NCI-H2107 (cell line): Measurements from ENCODE around the gene F2RL2.
"Not testable (repeated sequence)": the region's sequence is repeated elsewhere in the genome, so short reads cannot be mapped to it uniquely, and the experiment has no call there.

Experiments
- DNase-seq: peaks from one replicate; lab custom pipeline; 2025; lab: John Stamatoyannopoulos, UW

Gene F2RL2

GRCh38 chr5:76622076-76622475 is 1.1 kb downstream of the F2RL2 start:
- DNase-seq = no peak

GRCh38 chr5:76620166-76620565 is 3.0 kb downstream of the F2RL2 start:
- DNase-seq = no peak

DNA sequence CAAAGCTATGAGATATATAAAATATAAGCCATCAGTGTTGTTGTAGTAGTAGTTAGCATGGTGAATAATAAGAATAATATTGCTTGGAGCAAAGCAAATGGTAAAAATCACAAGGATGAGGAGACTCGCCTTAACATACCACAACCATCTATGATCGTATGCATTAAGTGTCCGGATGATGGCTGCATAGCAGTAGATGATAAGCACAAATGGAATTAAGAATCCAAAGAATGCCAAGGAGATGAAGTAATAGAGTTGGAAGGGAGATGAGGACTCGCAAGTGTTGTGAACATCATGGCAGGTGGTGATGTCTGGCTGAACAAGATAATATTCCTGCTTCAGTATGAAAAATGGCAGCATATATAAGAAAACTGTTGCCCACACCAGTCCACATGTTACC is 5.5 kb downstream of the F2RL2 start:
- no peak for DNase-seq

- no peak for DNase-seq
Measured at GRCh38 chr5:76617229-76617628, 6.0 kb downstream of the F2RL2 start.

DNA sequence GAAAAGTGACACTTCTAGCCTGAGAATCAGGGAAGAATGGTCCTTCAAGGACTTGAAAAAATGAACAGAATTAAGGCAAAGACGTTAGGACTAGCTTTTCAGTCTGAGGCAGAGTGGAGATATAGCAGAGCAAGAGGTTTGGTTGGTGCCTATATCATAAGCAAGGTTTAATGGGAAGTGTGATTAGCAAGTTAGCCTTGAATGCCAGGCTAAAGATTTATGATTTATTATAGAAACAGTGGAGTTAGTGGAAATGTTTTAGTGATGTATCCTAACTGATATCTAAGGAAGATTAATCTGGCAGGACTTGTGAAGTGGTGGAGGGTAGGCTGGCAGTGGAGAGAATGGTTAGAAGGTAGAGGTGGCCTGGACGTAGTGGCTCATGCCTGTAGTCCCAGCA is 7.0 kb downstream of the F2RL2 start:
- no peak for DNase-seq

GRCh38 chr5:76615759-76616158 is 7.4 kb downstream of the F2RL2 start:
- DNase-seq = no peak

DNA sequence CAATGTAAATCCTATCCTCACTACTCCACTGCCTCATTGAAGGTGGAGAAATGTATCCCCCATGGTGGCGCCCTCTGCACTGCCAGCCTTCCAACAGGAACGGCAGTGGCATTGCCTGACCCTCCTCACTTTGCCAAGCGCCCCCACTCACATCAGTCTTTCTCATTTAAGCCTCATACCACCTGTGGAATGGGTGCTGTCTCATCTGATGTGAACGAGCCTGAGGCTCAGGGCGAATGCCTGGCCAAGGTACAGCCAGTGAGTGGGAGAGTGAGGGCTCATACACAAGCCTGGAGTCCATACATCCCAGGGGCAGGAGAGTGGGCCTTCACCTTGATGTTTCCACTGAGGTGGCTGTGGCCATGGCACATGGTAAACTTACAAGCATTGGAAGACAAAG is 10.3 kb downstream of the F2RL2 start:
- DNase-seq = no peak

- no peak for DNase-seq
Measured at GRCh38 chr5:76610196-76610595, 13.0 kb downstream of the F2RL2 start.

- no peak for DNase-seq
Measured at GRCh38 chr5:76608833-76609232, 14.4 kb downstream of the F2RL2 start.

- no peak for DNase-seq
Measured at GRCh38 chr5:76607353-76607871, 15.8 kb downstream of the F2RL2 start.

DNA sequence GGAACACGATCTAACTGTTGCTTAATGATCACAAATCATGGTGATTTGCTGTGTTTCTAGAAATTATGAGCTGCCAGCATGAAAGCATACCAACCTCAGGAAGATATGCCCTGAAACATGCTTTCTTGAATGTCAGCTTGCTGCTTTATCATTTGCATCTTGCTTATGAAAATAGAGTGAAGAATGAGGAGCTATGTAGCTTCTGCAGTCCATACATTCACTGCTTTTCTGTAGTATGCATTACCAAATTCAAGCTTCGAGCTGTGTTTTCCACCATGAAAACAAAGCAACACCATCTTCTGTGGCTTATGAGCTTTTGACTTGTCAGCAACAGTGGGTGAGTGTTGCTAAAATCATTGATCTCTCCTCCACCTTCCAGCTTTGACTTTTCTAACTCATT is 16.5 kb downstream of the F2RL2 start:
- no peak for DNase-seq

- DNase-seq = no peak
Measured at GRCh38 chr5:76604838-76605237, 18.4 kb downstream of the F2RL2 start.

DNA sequence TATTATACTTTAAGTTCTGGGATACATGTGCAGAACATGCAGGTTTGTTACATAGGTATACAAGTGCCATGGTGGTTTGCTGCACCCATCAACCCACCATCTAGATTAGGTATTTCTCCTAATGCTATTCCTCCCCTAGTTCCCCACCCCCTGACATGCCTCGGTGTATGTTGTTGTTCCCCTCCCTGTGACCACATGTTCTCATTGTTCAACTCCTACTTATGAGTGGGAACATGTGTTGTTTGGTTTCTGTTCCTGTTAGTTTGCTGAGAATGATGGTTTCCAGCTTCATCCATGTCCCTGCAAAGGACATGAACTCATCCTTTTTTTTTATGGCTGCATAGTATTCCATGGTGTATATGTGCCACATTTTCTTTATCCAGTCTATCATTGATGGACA is 19.2 kb downstream of the F2RL2 start:
- not testable (repeated sequence) for DNase-seq

DNA sequence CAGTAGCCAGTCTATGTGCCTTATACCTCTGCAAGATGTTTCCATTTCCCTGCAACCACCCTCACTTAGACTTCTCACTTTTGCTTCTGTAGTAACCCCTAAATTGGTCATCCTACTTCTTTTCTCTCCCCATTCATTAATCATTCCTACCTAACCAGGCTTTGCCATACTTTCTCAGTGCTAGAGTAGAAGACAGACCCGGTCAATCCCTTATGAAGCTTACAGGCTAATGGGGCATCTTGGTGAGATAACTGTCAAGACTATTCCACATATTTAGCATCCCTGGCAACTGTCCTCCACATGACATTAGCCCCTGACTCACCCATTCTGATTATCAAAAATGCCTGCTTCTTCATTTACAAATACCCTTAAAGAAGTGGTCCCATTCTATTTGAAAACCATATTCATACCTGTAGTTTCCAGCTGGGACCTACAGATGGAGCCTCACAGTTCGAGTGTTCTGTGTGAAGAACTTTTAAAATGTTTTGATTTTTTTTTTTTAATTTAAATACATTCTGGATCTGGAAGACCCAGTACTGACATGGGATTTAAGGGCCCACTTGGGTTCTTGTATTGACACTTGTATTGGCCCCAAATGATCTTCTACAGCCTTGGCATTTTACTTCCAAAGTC is 21.0 kb downstream of the F2RL2 start:
- no peak for DNase-seq

DNA sequence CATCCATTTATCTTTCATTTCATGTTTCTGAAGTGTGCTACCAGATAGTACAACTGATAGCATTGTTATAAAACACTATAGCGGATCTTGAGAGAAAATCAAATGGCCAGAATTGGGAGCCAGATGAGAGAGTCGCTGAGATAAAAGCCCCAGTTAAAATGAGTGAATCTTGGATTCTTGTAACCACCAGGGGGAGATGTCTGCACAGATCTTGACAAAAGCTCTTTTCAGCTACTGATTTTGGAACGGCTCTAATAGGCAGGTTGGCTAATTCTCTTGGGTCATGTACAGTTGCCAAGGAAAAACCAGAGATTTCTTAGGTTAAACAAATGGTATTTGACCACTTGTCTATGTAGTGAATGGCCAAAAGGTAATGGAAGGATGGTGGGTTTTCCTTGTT is 21.7 kb downstream of the F2RL2 start:
- peak; percentile 21 for DNase-seq

DNA sequence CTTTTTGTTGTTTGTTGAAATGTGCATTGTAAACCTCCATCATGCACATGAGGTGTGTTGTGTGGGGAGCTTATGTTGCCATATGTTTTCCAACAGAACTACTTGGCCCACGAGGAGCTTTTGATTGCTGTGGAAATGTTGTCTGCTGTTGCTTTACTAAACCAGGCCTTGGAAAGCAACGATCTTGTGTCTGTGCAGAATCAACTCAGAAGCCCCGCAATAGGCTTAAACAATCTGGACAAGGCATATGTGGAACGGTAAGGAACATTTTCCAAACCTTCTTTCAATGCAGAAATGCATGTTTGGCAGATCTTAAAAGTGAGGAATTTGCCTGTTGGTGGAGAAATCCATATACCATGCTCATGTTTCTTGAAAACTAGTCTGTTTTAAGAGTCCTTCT is 22.5 kb downstream of the F2RL2 start:
- DNase-seq = no peak

DNA sequence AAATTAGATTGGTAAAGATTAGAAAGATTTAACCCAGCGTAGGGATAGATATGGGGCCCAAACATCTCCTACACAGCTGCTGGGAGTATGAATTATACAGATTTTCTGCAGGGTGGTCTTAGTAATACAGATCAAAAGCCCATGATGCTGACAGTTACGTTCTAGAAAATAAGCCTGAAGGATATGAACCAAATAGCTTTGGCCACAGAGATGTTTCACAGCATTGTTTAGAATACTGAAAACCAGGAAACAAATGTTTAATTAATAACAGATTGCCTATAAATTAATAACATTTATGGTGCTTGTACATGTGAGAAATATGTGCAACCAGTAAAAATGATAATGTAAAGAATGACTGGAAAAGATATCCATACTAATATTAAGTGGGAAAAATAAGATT is 24.7 kb downstream of the F2RL2 start:
- DNase-seq = no peak

DNA sequence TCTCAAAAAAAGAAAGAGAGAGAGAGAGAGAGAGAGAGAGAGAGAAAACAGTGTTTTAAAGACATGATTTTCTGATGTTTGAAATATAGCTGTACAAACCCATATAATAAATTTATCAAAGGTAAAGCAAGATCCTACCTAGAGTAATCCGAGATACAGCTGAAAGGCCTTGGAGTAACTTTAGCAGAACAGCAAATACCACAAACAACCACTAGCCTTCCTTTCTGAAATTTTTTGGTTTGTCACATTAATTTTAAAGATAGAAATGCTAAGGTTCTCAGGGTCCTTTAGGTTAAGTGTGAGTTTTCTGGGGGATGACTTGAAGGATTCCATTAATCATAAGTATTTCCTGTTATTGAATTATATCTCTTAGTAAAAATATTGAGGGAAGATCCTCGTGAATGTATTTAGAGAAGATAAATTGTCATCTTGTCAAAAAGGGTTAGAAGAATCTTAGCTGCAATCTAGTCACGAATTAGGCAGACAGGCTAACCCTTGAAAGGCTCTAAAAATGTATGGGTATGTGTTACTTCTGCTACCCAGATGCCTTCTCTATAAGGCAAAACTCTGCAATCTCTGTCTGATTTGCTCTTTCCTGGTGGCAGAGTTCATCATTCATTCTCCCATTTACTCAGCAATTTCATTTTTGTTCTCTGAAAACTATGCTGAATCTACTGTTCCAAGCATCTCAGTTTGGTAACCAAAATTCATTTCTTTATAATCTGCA is 27.3 kb downstream of the F2RL2 start:
- no peak for DNase-seq

GRCh38 chr5:76594107-76594506 is 29.1 kb downstream of the F2RL2 start:
- no peak for DNase-seq

- no peak for DNase-seq
Measured at GRCh38 chr5:76592692-76593091, 30.5 kb downstream of the F2RL2 start.

DNA sequence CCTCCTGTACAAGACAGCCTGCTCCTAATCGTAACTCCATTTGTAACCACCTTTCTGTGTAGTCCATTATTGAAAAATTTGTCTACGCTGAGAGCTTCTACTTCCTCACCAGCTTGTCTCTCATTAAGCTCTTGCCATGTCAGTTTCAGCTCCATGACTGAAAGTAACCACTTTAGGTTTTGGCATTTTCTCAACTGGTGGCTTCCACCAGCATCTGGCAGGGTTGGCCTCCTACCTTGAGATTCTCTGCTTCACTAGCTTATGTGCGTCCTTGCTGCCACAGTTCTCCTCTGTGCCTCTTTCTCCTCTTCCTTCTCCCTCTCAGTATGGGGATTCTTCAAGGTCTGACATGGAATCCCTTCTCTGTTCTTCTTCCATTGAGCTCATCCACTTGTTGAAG is 31.8 kb downstream of the F2RL2 start:
- no peak for DNase-seq

DNA sequence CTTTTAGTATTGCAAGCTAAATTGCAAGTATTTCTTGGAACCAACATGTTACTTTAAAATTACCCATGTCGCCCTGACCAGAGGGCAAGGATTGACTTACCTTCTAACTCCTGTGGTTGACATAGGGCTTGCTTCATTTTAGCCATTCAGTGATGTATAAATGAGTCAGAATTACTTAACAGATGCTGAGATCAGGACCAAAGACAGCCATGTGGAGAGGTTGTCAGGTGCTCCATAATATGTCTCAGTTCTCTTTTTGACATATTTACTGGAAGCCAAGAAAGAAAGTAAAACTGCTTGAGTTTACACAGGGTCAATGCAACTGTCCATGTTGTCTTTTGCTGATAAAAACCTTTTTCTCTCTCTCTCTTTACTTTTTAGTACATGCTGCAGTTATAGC is 33.2 kb downstream of the F2RL2 start:
- DNase-seq = no peak

DNA sequence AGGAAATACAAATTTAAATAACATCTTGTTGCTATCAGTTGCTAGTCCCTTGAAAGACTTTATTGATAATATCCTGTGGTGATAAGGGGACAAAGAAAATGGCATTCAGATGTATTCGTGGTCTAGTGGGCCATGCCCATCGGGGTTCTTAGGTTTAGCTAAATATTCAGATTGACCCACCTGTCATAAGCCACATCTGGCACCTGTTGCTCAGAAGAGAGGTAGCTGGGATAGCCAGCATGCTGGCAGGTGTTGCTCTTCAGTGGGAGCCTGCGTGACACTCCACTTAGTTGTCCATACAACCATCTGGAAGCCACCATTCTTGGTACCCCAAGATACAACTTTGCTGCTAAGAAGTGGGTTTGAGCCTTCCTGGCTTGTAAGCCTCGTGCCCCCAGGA is 36.7 kb downstream of the F2RL2 start:
- DNase-seq = no peak

GRCh38 chr5:76585783-76586217 is 37.4 kb downstream of the F2RL2 start:
- no peak for DNase-seq
